ENCODE data around the gene INAFM2. TPM values are rescaled to one million over a fixed set of nuclear protein-coding genes. Genes with fewer than 3 reads are reported as not detected.
A peak's percentile ranks its signal among the peaks of the same experiment; 100 is the strongest.

Gene INAFM2
- total and polyA plus RNA-seq, 8 donors = 20.5 to 37.1 (median 23.7) TPM

DNA sequence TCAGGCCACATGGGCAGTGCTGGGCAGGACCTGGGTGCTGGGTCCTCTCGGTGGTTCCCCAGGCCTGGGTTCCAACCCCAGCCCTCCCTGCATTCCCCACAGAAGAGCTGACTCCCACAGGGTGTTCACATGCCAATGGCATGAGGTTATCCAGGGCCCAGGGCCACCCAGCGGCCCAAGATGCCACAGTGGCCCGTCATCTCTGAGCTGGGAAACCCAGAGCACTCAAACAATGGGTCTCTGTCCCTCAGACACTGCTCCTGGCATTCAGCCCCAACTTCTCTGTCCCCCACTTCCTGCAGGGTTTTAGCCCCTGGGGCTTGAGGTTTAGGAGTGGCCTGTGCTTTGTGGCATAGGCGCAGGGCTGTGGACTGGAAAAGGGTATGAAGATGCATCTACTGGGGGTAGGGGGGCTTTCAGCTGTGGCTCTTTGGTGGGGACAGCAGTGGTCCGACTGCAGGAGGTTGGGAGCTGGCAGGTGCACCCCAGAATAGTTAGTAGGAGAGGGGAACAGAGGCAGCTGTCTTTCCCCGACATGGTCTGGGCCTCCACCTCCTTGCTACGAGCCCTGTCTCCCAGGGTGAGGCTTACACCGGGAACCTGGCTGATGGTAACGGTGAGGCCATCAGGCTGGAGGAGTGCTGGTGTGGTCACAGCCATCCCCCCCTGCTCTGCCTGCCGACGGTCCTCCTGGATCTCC lies 15.6 kb downstream of the INAFM2 start:
- DNase-seq (no peak), ATAC-seq (peak; percentile 12)
- no peaks in the 10 kb centered on the region for H3K27me3 ChIP-seq
- peaks cover 0 to 7% of the 10 kb centered on the region in 2 donors for H3K36me3 ChIP-seq
- peak overlapping the region; percentile 89 to 96 for H3K27ac ChIP-seq
- peak overlapping the region in 1 of 2 donors; percentile 51 for H3K4me3 ChIP-seq
- H3K9me3 ChIP-seq = no peaks in the 10 kb centered on the region
- H3K4me1 ChIP-seq = peaks cover 41 to 81% of the 10 kb centered on the region in 2 donors
- intact Hi-C loops (cut with DNase I) = no loop called here
- TF ChIP-seq CTCF (IDR thresholded peaks at IDR 0.05) = no peak

DNA sequence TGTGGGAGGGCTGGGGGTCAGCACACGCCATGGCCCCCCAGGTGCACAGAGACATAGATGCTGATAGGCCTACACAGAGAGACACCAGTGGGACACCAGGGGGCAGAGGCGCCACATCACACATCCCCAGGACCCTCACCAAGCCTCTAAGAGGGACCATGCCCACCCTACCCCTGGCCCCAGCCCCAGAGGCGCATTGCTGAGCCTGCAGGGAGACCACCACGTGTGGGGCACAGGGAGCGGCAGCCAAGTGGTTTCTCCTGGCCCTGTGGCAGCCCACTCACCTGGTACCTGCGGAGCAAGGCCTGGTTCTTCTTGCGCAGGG lies 16.1 kb downstream of the INAFM2 start:
- ATAC-seq = no peak
- Histone ChIP-seq H3K9me3 (no peaks in the 10 kb centered on the region), H3K4me1 (peaks cover 37 to 81% of the 10 kb centered on the region in 2 donors), H3K4me3 (peak overlapping the region; percentile 36 to 51), H3K27ac (peak overlapping the region; percentile 89 to 96), H3K27me3 (no peaks in the 10 kb centered on the region), H3K36me3 (peaks cover 0 to 7% of the 10 kb centered on the region in 2 donors)
- intact Hi-C loops (cut with DNase I) = no loop called here
- no peak for DNase-seq
- TF ChIP-seq CTCF (IDR thresholded peaks at IDR 0.05) = no peak

- intact Hi-C loops (cut with DNase I) = no loop called here
- ATAC-seq (peak; percentile 49), DNase-seq (peak in 3 of 4 donors; percentile 55 to 81 (median 61))
- Histone ChIP-seq H3K4me3 (peak overlapping the region; percentile 36 to 51), H3K36me3 (peaks cover 0 to 7% of the 10 kb centered on the region in 2 donors), H3K4me1 (peaks cover 32 to 76% of the 10 kb centered on the region in 2 donors), H3K9me3 (no peaks in the 10 kb centered on the region), H3K27me3 (no peaks in the 10 kb centered on the region), H3K27ac (peak overlapping the region; percentile 89 to 96)
- no peak for TF ChIP-seq CTCF (IDR thresholded peaks at IDR 0.05)
Measured at GRCh38 chr15:40340038-40340739, 16.7 kb downstream of the INAFM2 start.

- H3K4me1 ChIP-seq = peaks cover 30 to 70% of the 10 kb centered on the region in 2 donors
- peak within 1 kb of the TSS; percentile 89 to 96 for H3K27ac ChIP-seq
- intact Hi-C loops (cut with DNase I) = no loop called here
- peak; percentile 78 to 93 (median 92) for DNase-seq
- peak; percentile 84 for ATAC-seq
- no peaks in the 10 kb centered on the region for H3K27me3 ChIP-seq
- peak within 1 kb of the TSS; percentile 36 to 51 for H3K4me3 ChIP-seq
- no peak for TF ChIP-seq CTCF (IDR thresholded peaks at IDR 0.05)
- no peaks in the 10 kb centered on the region for H3K9me3 ChIP-seq
- H3K36me3 ChIP-seq = peaks cover 0 to 7% of the 10 kb centered on the region in 2 donors
Measured at GRCh38 chr15:40340740-40341400, 17.4 kb downstream of the INAFM2 start, which contains the start of gene CCDC9B. TSS of gene CCDC9B (minus strand) at chr15:40340939. CDS start at chr15:40340819, 120 bp downstream.
